ENCODE data around the gene CHST5. TPM values are rescaled to one million over a fixed set of nuclear protein-coding genes. Genes with fewer than 3 reads are reported as not detected.
"Not testable (repeated sequence)": the region's sequence is repeated elsewhere in the genome, so short reads cannot be mapped to it uniquely, and the experiment has no call there.

CHST5 gene
- total RNA-seq, 1 donor from 2014 or later, result 0.62 TPM

GRCh38 chr16:75529959-75530358 is 5.9 kb downstream of the CHST5 start:
- Histone ChIP-seq H3K9me3 (no peaks in the 10 kb centered on the region), H3K4me1 (no peaks in the 10 kb centered on the region), H3K36me3 (no peaks in the 10 kb centered on the region), H3K27ac (no peak overlapping the region), H3K27me3 (ENCODE audit: low read depth) (no peaks in the 10 kb centered on the region), H3K4me3 (no peak overlapping the region)
- no peak for TF ChIP-seq CTCF (IDR thresholded peaks at IDR 0.05)
- no peak for ATAC-seq
- no peak for DNase-seq
- intact Hi-C loops (cut with DNase I), result no loop called here

- H3K4me1 ChIP-seq, result no peaks in the 10 kb centered on the region
- DNase-seq, result no peak
- intact Hi-C loops (cut with DNase I), result no loop called here
- ATAC-seq, result peak in 1 of 2 donors; percentile 17
- H3K4me3 ChIP-seq, result no peak overlapping the region
- no peaks in the 10 kb centered on the region for H3K36me3 ChIP-seq
- TF ChIP-seq CTCF (IDR thresholded peaks at IDR 0.05), result no peak
- H3K27me3 ChIP-seq (ENCODE audit: low read depth), result no peaks in the 10 kb centered on the region
- H3K9me3 ChIP-seq, result no peaks in the 10 kb centered on the region
- H3K27ac ChIP-seq, result no peak overlapping the region
These were observed 6.6 kb downstream of the CHST5 start for GRCh38 chr16:75529056-75529905.

GRCh38 chr16:75527825-75528299 is 8.0 kb downstream of the CHST5 start:
- no peaks in the 10 kb centered on the region for H3K36me3 ChIP-seq
- ATAC-seq (no peak), DNase-seq (no peak)

GRCh38 chr16:75526032-75526790 is 9.7 kb downstream of the CHST5 start:
- TF ChIP-seq CTCF (IDR thresholded peaks at IDR 0.05), result no peak
- no peaks in the 10 kb centered on the region for H3K9me3 ChIP-seq
- no peak overlapping the region for H3K27ac ChIP-seq
- no peaks in the 10 kb centered on the region for H3K36me3 ChIP-seq
- H3K4me3 ChIP-seq, result no peak overlapping the region
- no peaks in the 10 kb centered on the region for H3K27me3 ChIP-seq (ENCODE audit: low read depth)
- intact Hi-C loops (cut with DNase I), result no loop called here
- H3K4me1 ChIP-seq, result no peaks in the 10 kb centered on the region
- ATAC-seq, result no peak
- no peak for DNase-seq

More at GRCh38 chr16:75527825-75528299, 8.0 kb downstream of the CHST5 start:
- no peaks in the 10 kb centered on the region for H3K9me3 ChIP-seq
- no peak overlapping the region for H3K27ac ChIP-seq
- intact Hi-C loops (cut with DNase I), result no loop called here
- no peak overlapping the region for H3K4me3 ChIP-seq
- no peak for TF ChIP-seq CTCF (IDR thresholded peaks at IDR 0.05)
- H3K4me1 ChIP-seq, result no peaks in the 10 kb centered on the region
- no peaks in the 10 kb centered on the region for H3K27me3 ChIP-seq (ENCODE audit: low read depth)

- Histone ChIP-seq H3K27ac (no peak overlapping the region), H3K36me3 (no peaks in the 10 kb centered on the region), H3K4me1 (peaks cover 4% of the 10 kb centered on the region), H3K4me3 (no peak overlapping the region), H3K9me3 (no peaks in the 10 kb centered on the region), H3K27me3 (ENCODE audit: low read depth) (no peaks in the 10 kb centered on the region)
- no peak for TF ChIP-seq CTCF (IDR thresholded peaks at IDR 0.05)
- intact Hi-C loops (cut with DNase I), result no loop called here
- ATAC-seq, result no peak
- DNase-seq, result no peak
These were observed 16.7 kb downstream of the CHST5 start for GRCh38 chr16:75519175-75519574.

- H3K27me3 ChIP-seq (ENCODE audit: low read depth); H3K36me3 ChIP-seq; intact Hi-C loops (cut with DNase I); DNase-seq; H3K9me3 ChIP-seq; H3K4me1 ChIP-seq: not testable (repeated sequence)
- peak overlapping the region; percentile 96 for H3K4me3 ChIP-seq
- H3K27ac ChIP-seq, result peak overlapping the region; percentile 95
- peak; percentile 64 to 75 for ATAC-seq
These were observed 19.5 kb downstream of the CHST5 start for GRCh38 chr16:75516189-75516966.
